Stimulated activated CD4-positive, alpha-beta T cell treated with anti-CD3 and anti-CD28 coated beads, Interleukin-4, amount 100 ng/mL, for 4 hours (primary cell): Measurements from ENCODE around the gene RSPO1.
"Not testable (repeated sequence)": the region's sequence is repeated elsewhere in the genome, so short reads cannot be mapped to it uniquely, and the experiment has no call there.

Experiments
- DNase-seq, 2 experiments: peaks; one replicate each; pipeline ENCODE4 v3.0.0-alpha.2; 2020

RSPO1 gene, protein sequence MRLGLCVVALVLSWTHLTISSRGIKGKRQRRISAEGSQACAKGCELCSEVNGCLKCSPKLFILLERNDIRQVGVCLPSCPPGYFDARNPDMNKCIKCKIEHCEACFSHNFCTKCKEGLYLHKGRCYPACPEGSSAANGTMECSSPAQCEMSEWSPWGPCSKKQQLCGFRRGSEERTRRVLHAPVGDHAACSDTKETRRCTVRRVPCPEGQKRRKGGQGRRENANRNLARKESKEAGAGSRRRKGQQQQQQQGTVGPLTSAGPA

DNA sequence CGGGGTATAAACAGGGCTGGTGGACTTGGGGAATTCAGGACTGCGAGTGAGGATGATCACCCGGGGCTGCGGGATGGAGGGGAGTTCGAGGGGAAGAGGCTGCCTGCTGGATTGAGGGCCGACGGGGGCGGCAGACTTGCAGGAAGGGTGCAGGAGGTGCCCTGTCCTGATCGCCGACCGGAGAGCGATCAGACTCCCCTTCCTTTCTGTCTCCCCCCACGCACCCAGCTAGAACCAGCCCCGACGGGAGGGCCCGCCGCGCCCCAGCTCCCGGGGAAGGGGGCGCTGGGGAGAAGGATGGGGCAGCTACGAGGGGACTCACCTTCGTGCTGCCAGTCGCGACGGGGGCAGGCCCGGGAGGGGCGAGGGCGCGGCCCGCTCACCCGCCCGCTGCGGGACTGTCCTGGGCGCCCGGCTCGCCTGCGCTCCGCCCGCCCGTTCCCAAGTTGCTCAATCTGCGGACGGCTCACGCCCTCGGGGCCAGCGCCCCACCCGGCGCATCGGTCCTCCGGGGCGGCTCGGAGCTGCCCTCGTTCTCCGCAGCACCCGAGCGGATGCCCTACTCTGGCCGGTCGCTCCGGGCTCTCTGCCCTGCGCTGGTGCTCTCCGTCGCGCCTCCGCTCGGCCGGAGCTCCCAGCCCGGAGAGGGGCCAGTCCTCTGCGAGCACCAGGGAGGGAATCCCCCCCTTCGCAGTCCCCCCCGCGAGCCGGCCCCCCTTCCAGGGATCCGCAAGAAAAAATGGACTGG lies at the start of gene RSPO1:
Gene RSPO1, minus strand, starts transcription at position 649 of the 748 bp plus-strand sequence. CDS start 5,231 bp downstream, outside the sequence.
- no peak for DNase-seq

DNA sequence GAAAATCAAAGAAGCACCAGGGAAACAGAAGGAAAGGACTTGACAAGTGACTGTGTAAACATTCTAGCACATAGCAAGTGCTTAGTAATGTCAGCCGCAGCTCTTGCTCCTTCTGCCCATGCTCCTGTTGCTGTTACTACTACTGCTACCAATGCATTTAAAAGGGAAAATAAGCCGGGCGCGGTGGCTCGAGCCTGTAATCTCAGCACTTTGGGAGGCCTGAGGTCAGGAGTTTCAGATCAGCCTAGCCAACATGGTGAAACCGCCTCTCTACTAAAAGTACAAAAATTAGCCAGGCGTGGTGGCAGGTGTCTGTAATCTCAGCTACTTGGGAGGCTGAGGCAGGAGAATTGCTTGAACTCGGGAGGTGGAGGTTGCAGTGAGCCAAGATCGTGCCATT lies 49.5 kb upstream of the RSPO1 start:
- DNase-seq = not testable (repeated sequence)

DNA sequence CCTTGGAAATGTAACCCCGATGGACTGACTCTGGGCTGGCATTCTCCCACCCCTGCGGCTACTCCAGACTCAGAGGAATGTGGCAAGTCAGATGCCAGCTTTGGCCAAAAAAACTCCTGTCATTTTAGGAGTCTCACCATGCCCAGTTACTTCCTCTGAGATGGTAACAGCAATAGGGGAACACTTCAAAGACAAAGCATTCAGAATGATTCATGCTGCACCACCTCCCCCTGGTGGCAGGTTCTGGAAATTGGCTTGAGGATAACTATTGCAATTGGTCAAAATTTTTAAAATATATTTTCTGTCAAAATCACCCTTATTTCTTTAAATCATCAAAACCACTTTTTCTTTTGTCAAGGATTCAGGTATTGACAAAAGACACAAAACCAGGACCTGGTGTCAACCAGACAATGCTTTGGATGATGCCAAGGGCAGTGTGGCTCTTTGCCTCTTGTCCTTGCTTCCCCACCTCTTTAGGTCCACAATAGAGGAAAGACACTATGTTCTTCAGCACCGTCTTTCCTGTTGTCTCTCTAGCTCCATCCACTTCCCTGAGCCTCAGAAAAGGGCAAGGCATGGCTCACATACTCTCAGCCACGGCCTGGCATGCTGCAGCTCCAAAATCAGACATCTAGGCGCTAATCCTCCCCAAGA lies 47.8 kb upstream of the RSPO1 start:
- peak; percentile 61 to 71 for DNase-seq

DNA sequence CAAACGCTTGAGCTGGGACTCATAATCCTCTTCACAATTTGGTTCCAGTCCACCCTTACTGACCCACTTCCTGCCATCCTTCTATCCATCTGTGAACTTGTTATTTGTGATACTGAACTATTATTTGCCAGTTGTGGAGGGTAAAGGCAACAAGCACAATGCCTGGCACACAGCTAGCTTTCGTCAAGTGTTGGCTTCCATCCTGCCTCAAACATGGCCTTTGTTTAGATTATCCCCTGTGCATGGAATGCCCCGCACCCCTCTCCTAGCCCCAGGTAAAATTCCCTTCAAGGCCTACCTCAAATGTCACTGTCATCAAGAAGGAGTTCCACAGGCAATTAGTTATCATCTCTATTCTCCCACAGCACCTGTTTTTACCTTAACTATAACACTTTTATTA lies 46.2 kb upstream of the RSPO1 start:
- DNase-seq = no peak

DNA sequence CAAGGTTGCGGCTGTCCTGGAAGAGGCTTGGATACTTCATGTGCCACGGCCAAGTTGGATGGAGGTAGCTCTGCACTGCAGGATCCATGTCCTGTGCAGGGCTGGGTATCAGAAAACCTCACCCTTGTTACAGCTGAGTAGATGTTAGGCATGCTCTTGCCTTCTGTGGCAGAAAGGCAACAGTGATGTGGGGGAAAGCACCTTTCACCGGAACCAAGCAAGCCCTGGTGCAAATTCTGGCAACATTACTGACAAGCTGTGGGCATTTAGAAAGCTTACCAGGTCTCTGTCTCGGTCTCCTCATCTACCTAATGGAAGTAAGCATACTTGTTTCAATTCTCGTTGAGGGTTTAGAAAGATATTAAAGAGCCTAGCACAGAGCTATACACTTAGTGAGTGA lies 43.1 kb upstream of the RSPO1 start:
- DNase-seq = no peak

DNA sequence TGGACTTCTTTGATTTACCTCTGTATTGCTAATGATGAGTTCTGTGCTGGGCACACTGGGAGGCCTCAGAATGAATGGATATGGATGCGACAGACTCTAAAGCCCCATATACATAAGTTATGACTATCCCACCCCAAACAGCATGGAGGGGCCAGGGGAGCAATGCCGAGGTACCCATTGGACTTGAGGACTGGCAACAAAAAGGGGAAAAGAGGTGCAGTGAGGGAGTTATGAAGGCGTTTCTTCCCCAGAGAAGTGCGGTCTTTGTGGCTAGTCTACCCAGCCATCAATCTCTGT lies 42.4 kb upstream of the RSPO1 start:
- no peak for DNase-seq

DNA sequence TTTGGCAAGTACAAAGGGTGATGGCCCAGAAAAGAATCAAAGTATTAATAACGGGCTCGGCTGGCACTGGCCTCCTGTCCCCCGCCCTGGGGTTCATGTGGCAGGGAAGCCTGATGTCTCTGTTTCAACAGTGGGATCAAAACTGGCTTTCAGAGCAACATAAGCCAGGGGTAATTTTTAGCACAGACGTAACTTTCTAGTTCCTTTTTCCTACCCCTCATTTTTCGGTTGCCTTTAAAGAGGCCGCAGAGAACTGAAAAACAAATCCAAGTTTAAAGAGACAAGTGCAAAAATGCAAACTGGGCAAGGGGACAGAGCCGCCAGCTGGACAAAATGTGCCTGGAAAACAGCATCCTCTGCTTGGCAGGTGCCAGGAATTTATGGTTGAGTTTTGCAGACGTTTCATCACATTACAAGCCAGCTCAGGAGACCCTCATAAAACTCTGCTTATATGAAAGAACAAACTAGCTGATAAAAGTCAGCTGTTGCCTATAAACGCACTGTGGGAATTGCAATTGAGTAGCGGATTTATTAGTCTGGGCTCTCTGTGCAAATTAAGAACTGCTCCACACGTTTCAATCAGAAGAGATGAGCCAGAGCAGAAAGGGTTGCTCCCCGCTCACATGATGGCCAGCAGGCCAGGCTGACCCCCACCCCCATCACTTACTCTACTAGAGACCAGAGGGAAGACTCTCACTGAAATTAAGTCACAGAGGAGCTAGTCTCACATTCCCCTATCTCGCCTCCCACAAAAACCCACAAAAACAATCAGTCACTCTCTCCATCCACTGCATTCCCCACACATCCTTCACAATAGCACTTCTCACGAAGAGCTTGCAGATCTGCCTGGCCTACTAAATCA lies 41.8 kb upstream of the RSPO1 start:
- DNase-seq = no peak

DNA sequence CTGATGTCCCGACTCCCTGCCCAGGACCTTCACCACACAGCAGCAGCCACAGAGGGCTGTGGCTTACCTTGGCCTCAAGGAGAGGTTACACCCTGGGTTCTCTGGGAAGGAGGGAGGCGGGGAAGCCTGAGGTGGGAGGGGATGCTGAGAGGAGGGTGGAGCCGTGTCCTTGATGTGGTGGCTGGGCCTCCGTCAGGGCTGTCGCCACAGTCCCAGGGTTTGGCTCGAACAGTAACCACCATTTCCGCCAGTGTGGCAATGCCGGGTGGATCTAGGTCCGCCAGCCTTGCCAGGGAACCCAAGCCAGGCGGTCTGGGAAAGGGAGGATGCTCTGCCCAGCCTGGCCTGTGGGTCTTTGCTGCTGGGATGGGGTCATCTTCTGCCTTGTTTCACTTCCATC lies 39.2 kb upstream of the RSPO1 start:
- DNase-seq = peak; percentile 30 to 44

DNA sequence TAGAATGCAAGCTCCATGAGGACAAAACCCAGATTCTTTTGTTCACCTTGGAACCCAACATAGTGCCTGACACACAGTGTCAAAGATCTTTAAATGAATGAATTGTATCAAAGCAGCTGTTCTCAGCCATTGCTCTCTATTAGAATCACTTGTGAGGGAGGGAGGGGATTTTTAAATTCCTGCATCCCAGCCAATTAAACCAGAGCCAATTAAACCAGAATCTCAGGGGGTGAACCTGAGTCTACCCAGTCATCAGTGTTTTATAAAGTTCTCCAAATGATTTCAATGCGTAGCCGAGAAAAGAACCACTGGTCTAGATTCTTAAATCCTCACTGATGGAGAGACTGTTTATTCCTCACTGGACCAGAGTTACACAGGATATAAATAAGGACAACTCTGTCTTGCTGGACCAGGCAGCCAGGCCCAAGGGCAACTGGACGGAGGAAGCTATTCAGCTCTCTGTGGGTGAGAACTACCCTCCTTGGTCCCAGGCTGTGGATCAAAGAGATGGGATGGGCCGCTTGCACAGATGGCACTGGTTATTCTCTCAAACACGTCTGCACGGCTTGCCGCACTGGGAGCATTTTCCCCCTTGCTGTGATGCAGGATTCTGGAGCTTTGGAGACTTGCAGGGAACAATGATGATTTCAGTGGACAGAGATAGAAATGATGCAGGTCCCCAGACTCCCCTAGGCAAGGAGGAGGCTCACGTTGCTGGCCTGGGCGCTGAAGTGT lies 37.6 kb upstream of the RSPO1 start:
- no peak for DNase-seq

DNA sequence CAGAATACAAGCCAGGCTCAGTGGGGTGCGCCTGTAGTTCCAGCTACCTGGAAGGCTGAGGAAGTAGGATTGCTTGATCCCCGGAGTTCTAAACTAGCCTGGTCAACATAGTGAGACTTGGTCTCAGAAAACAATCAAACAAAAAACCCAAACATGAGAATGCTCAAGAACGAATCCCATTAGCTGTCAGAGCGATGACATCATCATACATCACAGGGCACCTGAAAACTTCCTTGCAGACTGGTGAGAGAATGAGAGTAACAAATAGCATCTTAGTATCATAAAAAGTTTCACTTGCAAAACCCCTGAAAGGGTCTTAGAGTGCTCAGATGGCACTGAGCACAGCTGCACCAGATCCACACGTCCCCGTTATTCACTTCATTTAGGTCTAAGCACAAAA lies 36.6 kb upstream of the RSPO1 start:
- DNase-seq = no peak

DNA sequence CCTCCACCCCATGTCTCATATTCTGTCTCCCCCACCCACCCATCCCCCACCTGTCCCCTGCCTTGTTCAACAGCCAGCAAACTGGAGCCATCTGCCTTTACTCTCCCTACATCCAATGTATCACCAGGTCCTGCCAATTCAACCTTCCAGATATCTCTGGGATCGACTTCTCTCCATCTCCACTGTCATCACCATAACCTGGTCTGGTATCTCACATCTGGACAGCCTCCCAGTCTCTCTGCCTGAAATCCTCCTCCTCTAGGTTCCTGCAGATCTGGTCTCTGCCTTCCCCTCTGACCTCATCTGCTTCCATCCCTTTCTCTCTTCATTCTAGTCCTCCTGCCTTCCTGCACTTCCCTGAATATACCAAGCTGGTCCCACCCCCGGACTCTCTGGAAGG lies 35.4 kb upstream of the RSPO1 start:
- no peak for DNase-seq

DNA sequence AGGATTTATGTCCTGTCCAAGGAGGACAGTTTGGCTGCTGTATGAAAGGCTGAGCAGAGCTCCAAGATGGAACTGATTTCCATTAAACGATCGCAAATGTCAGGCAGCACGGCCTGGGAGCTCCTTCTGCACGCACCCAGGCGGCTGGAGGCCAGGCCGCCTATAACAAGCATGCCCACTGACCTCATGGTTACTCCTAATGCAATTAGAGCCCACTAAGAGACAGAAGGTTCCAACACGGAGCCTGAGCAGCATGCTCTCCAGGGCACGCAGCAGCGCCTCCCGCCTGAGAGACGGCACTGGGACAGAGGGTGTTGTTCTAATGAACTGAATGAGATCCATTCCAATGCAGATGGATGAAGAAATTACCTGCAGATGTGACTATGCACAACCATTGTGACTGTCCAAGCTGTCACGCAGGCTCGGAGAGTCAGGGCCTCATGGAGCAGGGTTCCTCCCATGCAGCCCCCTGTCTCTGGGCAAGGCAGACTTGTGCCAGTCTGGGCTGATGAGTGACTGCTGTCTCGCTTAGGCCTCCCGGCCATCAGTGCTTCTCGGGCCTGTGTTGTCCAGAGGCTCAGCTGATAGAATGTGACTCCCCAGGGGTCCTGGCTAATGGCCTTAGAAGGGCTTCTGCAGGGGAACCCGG lies 32.5 kb upstream of the RSPO1 start:
- no peak for DNase-seq

DNA sequence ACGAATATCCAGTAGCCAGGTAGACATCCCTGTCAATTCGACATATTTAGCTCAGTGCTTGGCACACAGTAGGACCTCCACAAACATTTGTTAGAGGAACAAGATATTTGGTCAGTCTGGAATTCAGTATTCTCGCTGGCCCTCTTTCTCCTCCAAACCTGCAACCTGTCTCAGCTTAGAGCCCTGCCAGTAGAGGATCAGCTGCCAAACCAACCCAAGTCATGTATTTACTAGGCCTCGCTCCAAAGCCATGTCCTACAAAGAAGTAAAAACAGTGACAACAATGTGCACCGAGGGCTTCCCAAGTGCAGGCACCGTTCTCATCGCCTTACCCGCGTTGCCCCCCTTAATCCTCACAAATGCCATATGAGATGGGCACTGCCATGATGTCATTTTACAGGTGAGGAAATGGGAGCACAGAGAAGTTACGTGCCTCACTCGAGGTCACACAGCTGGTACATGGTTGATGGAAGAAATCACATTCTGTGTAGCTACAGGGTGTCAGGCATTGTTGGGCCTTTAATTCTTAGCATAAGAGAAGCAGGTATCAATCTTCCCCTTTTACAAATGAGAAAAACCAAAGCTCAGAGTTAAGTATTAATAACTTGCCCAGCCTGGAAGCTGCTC lies 31.7 kb upstream of the RSPO1 start:
- DNase-seq = no peak

DNA sequence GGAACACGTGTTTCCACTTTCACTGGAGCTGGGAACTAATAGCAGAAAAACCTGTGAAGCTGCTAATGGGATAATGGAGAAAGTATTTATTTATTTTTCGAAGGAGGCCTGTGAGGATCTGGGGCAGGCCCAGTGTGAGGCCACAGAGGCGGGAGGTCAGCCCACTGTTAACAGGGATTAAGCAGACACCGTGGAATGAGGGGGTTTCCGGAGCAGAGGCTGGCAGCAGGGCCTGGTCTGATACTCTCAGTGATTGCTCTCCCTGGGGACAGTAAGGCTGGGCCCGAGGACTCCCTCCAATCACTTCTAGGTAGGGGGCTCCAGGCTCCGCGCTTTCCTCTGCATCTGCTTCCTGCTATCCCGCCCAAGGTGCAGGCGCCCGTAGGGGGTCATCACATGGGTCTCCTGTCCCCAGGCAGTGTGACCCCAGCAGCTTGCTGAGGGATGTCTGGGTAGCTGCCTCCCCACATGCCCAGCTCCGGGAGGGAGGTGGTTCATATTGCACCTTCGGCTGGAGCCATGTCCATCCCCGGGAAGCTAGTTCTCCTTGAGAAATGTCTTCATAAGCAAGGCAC lies 28.8 kb upstream of the RSPO1 start:
- no peak for DNase-seq

DNA sequence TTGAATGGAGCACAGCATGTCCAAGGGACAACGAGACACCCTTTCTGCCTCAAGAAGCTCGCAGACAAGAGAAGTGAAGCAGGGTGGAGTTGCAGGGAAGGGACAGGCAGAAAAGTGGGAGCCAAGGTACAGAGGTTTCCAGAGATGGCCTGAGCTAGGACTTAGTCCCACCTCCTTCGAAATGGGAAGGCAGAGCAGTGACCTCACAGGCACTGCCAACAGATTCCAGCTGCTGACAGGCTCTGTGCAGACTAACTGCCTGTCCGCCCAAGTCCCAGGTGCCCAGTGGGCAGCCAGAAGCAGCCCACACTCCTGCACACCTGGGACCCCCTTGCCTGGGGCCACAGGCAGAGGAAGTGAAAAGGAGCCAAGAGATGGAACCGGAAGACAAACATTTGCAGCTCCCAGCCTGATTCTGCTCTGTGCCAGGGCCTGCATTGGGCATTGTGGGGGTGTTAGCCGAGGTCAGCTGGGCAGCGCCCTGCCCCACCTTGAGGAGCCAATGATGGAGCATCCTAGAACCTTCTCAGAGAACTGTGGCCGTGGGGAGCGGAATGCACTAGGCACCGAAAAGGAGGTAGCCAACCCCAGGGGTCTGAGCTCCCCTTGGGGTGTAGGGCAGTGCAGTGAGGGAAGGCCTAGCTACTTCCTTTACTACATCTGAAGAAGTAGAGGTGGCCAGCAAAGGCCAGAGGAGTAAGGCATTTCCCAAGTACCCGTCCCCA lies 27.5 kb upstream of the RSPO1 start:
- DNase-seq = no peak

DNA sequence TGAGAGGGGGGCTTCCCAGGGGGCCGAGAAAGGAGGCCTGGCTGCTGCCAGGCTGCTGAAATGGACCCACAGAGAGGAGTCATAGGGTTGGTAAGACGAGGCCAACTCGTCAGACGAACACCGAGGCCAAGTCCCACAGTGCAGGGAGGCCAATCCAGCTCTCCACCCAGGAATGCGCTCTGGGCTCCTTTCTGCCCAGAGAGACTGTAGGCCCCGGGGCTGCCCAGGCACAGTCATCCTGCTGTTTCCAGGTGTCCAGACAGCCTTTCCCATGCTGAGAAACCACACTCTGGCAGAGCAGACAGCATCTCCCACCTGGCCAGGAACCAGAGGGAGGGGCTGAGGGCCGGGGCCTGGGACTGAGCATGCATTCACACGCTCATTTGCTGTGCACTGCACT lies 26.7 kb upstream of the RSPO1 start:
- no peak for DNase-seq

DNA sequence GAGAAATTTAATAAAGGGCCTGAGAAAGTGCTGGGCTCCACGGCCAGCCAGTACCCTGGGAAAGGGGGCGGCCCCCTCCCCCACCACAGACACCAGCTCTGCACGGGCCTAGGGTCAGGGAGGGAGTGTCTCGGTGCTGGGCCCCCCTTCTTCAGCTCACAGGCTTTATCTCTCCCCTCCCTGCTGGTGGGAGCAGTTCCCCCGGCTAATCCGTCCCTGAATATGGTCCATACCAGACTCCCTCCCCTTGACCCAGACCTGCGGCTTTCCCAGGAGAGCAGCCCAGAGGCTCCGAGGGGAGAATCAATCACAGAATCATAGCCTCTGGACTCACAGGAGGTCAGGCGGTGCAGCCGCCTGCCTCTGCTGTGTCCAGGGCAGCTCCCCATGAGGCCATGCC lies 26.0 kb upstream of the RSPO1 start:
- DNase-seq = no peak

DNA sequence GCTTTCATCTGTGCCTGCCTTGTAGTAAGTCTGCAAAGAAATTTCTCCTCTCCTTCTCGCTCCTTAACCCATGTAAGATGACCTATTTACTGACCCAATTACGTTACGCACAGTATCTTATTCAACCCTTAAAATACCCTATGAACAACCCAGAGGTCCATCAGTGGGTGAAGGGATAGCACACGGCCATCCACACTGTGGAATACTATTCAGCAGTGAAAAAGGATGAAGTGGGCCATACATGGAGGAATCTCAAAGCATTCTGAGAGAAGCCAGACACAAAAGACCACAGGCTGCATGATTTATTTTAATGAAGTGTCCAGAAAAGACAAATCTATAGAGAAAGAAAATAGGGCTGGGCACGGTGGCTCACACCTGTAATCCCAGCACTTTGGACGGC lies 23.8 kb upstream of the RSPO1 start:
- no peak for DNase-seq

DNA sequence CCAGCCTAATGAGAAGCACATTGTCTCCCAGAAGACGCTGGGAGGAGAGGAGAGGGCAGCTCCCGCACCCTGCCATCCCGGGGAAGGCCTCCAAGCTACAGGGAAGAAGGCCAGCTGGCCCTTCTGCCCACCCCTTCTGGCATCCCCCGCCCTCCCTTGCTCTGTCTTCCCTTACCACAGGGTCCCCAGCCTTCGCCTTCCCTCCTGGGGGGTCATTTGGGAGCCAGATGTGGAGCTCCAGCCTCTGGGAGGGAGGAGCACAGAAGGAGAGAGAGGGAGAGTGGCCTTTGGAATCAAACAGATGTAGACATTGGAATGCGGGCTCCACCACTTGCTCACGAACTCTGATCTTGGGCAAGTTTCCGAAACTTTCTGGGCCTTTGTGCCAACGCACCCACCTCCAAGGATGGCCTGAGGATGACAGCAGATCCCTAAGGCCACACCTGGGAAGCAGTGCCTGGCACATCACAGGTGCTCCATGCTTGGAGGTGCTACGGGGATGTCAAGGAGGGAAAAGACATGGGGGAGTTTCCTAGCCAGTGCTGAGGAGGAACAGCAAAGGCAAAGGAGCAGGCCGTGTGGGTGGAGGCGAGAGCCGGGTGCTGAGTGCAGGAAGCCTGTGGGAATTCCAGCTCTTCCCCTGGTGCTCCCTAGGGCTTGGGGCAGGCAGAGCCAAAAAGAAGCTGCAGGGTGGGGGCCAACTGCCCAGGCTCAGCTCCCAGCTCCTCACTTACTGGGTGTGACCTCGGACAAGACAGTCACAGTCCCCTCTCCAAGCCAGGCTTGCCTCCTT lies 23.1 kb upstream of the RSPO1 start:
- DNase-seq = no peak

DNA sequence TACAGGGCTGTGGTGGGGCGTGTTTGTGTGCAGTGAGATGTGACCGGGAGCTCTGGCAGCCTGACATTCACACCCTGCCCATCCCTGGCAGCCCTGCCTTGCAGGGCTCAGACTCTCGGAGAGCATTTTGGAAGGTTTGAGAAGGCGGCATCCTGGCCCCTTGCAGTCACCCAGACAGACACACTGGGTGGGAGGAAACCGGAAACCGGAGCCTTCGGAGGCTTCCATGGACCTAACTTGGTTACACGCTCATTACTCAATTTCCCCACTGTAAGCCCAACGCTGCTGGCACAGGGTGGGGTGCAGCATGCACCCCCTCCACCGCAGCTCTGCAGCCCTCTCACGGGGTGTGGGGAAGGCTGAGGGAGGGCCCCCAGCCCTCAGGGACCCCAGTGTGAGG lies 22.2 kb upstream of the RSPO1 start:
- no peak for DNase-seq
